GM12801 (cell line): ENCODE data around the gene CCL3.

ENCODE experiments used
- TF ChIP-seq, protein P1 (sequence below): IDR thresholded peaks from one replicate; pipeline ENCODE4 v1.5.1; 2011; ENCODE audit warnings: control low read depth; ENCODE audit not compliant: insufficient read length; ENCODE audit errors: extremely low read depth

CCL3 gene

GRCh38 chr17:36131421-36131820 is 41.5 kb upstream of the CCL3 start:
- TF ChIP-seq, protein P1, sequence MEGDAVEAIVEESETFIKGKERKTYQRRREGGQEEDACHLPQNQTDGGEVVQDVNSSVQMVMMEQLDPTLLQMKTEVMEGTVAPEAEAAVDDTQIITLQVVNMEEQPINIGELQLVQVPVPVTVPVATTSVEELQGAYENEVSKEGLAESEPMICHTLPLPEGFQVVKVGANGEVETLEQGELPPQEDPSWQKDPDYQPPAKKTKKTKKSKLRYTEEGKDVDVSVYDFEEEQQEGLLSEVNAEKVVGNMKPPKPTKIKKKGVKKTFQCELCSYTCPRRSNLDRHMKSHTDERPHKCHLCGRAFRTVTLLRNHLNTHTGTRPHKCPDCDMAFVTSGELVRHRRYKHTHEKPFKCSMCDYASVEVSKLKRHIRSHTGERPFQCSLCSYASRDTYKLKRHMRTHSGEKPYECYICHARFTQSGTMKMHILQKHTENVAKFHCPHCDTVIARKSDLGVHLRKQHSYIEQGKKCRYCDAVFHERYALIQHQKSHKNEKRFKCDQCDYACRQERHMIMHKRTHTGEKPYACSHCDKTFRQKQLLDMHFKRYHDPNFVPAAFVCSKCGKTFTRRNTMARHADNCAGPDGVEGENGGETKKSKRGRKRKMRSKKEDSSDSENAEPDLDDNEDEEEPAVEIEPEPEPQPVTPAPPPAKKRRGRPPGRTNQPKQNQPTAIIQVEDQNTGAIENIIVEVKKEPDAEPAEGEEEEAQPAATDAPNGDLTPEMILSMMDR: no peak

DNA sequence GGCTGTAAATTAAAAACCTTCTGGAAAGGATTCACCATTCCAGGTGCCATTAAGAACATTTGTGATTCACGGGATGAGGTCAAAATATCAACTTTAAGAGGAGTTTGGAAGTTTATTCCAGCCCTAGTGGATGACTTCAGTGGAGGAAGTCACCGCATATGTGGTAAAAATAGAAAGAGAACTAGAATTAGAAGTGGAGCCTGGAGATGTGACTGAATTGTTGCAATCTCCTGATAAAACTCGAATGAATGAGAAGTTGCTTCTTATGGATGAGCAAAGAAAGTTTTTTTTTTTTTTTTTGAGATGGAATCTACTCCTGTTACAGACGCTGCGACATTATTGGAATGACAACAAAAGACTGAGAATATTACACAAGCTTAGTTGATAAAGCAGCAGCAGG is 40.4 kb upstream of the CCL3 start:
- TF ChIP-seq, protein P1: no peak

DNA sequence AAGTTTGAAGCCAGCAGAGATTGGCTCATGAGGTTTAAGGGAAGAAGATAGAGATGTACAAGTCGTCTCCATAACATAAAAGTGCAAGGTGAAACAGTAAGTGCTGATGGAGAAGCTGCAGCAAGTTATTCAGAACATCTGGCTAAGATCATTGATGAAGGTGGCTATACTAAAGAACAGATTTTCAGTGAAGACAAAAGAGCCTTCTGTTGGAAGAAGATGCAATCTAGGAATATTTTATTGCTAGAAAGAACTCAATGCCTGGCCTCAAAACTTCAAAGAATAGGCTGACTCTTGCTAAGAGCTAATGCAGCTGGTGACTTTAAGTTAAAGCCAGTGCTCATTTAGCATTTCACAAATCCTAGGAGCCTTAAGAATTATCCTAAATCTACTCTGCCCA is 39.7 kb upstream of the CCL3 start:
- TF ChIP-seq, protein P1: no peak

DNA sequence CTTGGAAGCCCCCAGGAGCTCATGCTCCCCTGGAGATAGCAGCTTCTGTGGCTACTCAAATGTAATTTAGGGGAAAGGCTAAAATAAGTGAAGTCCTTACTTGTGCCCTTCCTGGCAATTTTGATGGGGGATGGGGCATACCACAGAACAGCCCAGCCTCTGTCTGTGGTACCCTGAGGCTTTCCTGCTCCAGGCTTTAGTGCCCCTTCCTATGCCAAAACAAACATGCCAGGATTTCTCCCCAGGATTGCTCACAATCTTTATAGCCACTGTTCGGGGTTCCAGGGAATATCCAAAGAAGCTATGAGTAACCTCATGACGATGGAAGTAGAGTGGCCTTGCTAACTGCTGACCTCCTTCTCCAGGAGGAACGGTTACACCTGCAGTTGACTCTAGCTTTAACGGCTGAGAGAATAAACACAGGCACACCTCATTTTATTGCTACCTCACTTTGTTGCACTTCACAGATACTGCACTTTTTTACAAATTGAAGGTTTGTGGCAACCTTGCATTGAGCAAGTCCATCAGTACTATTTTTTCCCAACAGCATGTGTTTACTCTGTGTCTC is 38.6 kb upstream of the CCL3 start:
- TF ChIP-seq, protein P1: no peak

DNA sequence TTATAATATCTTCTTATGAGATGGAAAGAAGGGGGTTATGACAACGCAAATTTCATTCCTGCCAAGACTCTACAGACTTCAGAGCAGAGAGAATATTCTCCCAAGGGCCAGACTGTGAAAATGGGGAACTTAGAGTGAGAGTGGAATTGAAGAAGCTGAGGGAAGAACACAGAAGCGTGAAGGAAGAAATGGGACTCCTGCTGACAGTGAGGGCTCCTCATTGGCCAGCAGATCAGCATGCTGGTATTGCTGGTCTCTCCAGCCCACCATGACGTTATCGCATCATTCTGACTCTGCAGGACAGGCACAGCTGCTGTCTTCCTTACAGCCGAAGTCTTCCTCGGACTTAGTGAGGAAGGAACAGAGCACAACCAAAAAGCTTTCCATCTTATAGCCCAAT is 38.0 kb upstream of the CCL3 start:
- TF ChIP-seq, protein P1: no peak

GRCh38 chr17:36127199-36127893 is 37.4 kb upstream of the CCL3 start:
- TF ChIP-seq, protein P1: no peak

- TF ChIP-seq, protein P1: no peak
Observed at GRCh38 chr17:36124879-36125824, 35.2 kb upstream of the CCL3 start.
